HepG2 (cell line): ENCODE data around the gene TNFAIP3. TPM values are rescaled to one million over a fixed set of nuclear protein-coding genes. Genes with fewer than 3 reads are reported as not detected.

Experiments
- ATAC-seq: fragments of 200-7000 bp; cut with Tn5 transposase; 3 replicates; pipeline ENCODE4 v1.9.1; 2020; ENCODE audit warnings: mild to moderate bottlenecking, moderate library complexity
- BruUV-seq: library from RNA; stranded (reverse); fragments of 400-500 nt; replicated peaks from 2 replicates; lab custom pipeline; 2021; lab: Mats Ljungman, UMichigan
- CTCF ChIA-PET: fragments of 300-600 bp; formaldehyde crosslinking; extraction: SDS; loops from one replicate; lab custom pipeline; 2021; ENCODE audit warnings: low total read pairs, inconsistent platforms, low intra/inter-chr PET ratio; lab: Yijun Ruan, JAX
- POLR2A ChIA-PET: fragments of 350-600 bp; sonication (Branson Sonifier 250); formaldehyde crosslinking; loops from one replicate; lab custom pipeline; 2020; ENCODE audit warnings: antibody characterized with exemption, inconsistent platforms; lab: Yijun Ruan, JAX
- DNase-seq: peaks from one replicate; pipeline ENCODE4 v3.0.0-alpha.2; 2015; ENCODE audit warnings: low spot score
- FAIRE-seq: peaks from 3 replicates; lab custom pipeline; 2011; peaks lifted over from hg19 to GRCh38; lab: Jason Lieb, UNC
- H2AFZ ChIP-seq: one replicate; pipeline ENCODE4 v1.6.1; 2011; ENCODE audit warnings: low read length, inconsistent platforms
- H3K27ac ChIP-seq: fragments of 300-600 bp; 3 replicates; pipeline ENCODE4 v1.8.0; 2011; ENCODE audit warnings: mixed run types, mild to moderate bottlenecking, mixed read lengths, low read length, inconsistent platforms; ENCODE audit not compliant: insufficient read depth; ENCODE audit errors: extremely low read length
- H3K27me3 ChIP-seq, 2 experiments: fragments of 200-600 bp in 1 of 2; 2 replicates in 1 of 2; 3 replicates in 1 of 2; pipeline versions ENCODE4 v1.6.0 to v1.8.0; 2011; ENCODE audit warnings: low read length in 2 of 2, mild to moderate bottlenecking in 2 of 2, moderate library complexity in 2 of 2, inconsistent platforms in 1 of 2; ENCODE audit not compliant: insufficient read depth in 2 of 2, control insufficient read depth in 1 of 2
- H3K36me3 ChIP-seq, 2 experiments: fragments of 200-600 bp in 1 of 2; replicated peaks in 1 of 2; 2 replicates in 1 of 2; 3 replicates in 1 of 2; pipeline versions ENCODE4 v1.5.1 to v1.8.0; 2011; ENCODE audit warnings: low read length in 2 of 2, inconsistent platforms in 1 of 2; ENCODE audit not compliant: insufficient read depth in 2 of 2, control insufficient read depth in 1 of 2
- H3K4me1 ChIP-seq: 2 replicates; pipeline ENCODE4 v1.5.1; 2012; ENCODE audit warnings: low read length, inconsistent platforms; ENCODE audit not compliant: insufficient read depth
- H3K4me2 ChIP-seq: 2 replicates; pipeline ENCODE4 v1.6.0; 2011; ENCODE audit warnings: low read depth, low read length, inconsistent platforms
- H3K4me3 ChIP-seq, 3 experiments: fragments of 200-600 bp in 1 of 3; sonication (generic), shearing (Covaris generic) in 1 of 3; replicated peaks in 1 of 3; 2 replicates each; pipeline ENCODE4 v1.5.1; 2011 to 2016; ENCODE audit warnings: low read length in 3 of 3, inconsistent platforms in 2 of 3, low read depth in 2 of 3, mild to moderate bottlenecking in 2 of 3, control low read depth in 1 of 3, mixed read lengths in 1 of 3; ENCODE audit not compliant: insufficient read depth in 1 of 3
- H3K79me2 ChIP-seq: one replicate; pipeline ENCODE4 v1.6.1; 2011; ENCODE audit warnings: low read length, inconsistent platforms; ENCODE audit not compliant: insufficient read depth
- H3K9ac ChIP-seq: 2 replicates; pipeline ENCODE4 v1.6.0; 2011; ENCODE audit warnings: mild to moderate bottlenecking, low read depth, low read length, inconsistent platforms; ENCODE audit not compliant: insufficient read depth
- H3K9me3 ChIP-seq: 2 replicates; pipeline ENCODE4 v1.5.1; 2012; ENCODE audit warnings: mild to moderate bottlenecking, low read length
- H4K20me1 ChIP-seq: 2 replicates; pipeline ENCODE4 v1.6.0; 2011; ENCODE audit warnings: inconsistent platforms, mild to moderate bottlenecking, low read length, moderate library complexity; ENCODE audit not compliant: insufficient read depth
- DNMT1 ChIP-seq: sonication (generic); formaldehyde crosslinking; IDR thresholded peaks from 2 replicates; pipeline ENCODE4 v1.5.1; 2020; ENCODE audit warnings: mild to moderate bottlenecking, missing genetic modification reagents
- MTA1 ChIP-seq: sonication (generic); formaldehyde crosslinking; IDR thresholded peaks from 2 replicates; pipeline ENCODE4 v1.4.0; 2020; ENCODE audit warnings: missing genetic modification reagents, mild to moderate bottlenecking, borderline replicate concordance
- MXI1 ChIP-seq: IDR thresholded peaks from 3 replicates; pipeline ENCODE4 v1.6.1; 2012; ENCODE audit warnings: low read depth, low read length, inconsistent platforms, borderline replicate concordance
- NR2F2 ChIP-seq: IDR thresholded peaks from 2 replicates; pipeline ENCODE4 v1.6.1; 2012; ENCODE audit warnings: low read depth, inconsistent platforms, borderline replicate concordance
- PRPF4 ChIP-seq: fragments of 200-400 bp; formaldehyde crosslinking; IDR thresholded peaks from 2 replicates; pipeline ENCODE4 v1.6.1; 2016; ENCODE audit warnings: low read length, low read depth; ENCODE audit not compliant: poor library complexity, severe bottlenecking
- SALL1 ChIP-seq: sonication (generic); formaldehyde crosslinking; IDR thresholded peaks from 2 replicates; pipeline ENCODE4 v1.8.0; 2022; ENCODE audit warnings: mild to moderate bottlenecking, missing genetic modification reagents
- SP1 ChIP-seq, 2 experiments: fragments of 450-650 bp in 1 of 2; sonication (generic) in 1 of 2; formaldehyde crosslinking in 1 of 2; IDR thresholded peaks; 2 replicates each; pipeline versions ENCODE4 v1.4.0 to v1.6.1; 2016 to 2020; ENCODE audit warnings: missing genetic modification reagents in 1 of 2
- ZNF550 ChIP-seq: sonication (generic); formaldehyde crosslinking; IDR thresholded peaks from 2 replicates; pipeline ENCODE4 v1.4.0; 2020; ENCODE audit warnings: mild to moderate bottlenecking, missing genetic modification reagents, borderline replicate concordance
- WGBS: methylation state at CpG from one replicate; pipeline ENCODE4 v1.1.6; 2017; ENCODE audit warnings: low lambda C conversion rate; 5-methylcytosine and 5-hydroxymethylcytosine counted together
- in situ Hi-C: cut with HindIII; loops from 2 replicates; pipeline ENCODE4 v1.10.0; 2017; ENCODE audit warnings: low pct_unique_long_range_greater_than_20kb; ENCODE audit not compliant: extremely low pct_ligation_motif_present
- intact Hi-C: fragments of 100-400 bp; cut with micrococcal nuclease; formaldehyde crosslinking; loops from one replicate; pipeline ENCODE4 v1.10.0; 2022; ENCODE audit not compliant: unreplicated experiment
- polyA plus RNA-seq, 8 experiments: library from polyadenylated mRNA; depleted of rRNA in 3 of 8; stranded (reverse) in 7 of 8; unstranded in 1 of 8; fragments of >200 nt; fragmentation: Illumina TruSeq in 4 of 8; extraction: Trizol in 4 of 8; gene quantifications; 2 replicates each; pipeline versions ENCODE4 v1.2.1 to v1.2.3, GENCODE V29; 2011 to 2016; ENCODE audit warnings: low read depth in 4 of 8, missing spikeins in 1 of 8, mixed read lengths in 1 of 8; ENCODE audit not compliant: insufficient read depth in 1 of 8
- total RNA-seq, 5 experiments: library from RNA; depleted of rRNA; stranded (reverse); fragments of >200 nt; fragmentation: Illumina TruSeq; extraction: Trizol; gene quantifications; 2 replicates each; pipeline ENCODE4 v1.2.3, GENCODE V29; 2016; ENCODE audit warnings: low read depth in 1 of 5
- TF ChIP-seq, protein P1 (sequence below): sonication (generic); formaldehyde crosslinking; IDR thresholded peaks from 2 replicates; pipeline ENCODE4 v1.5.1; 2020; ENCODE audit warnings: missing genetic modification reagents, mild to moderate bottlenecking, borderline replicate concordance
- TF ChIP-seq, protein P2 (sequence below): sonication (generic); formaldehyde crosslinking; IDR thresholded peaks from 2 replicates; pipeline ENCODE4 v1.5.0; 2020; ENCODE audit warnings: missing genetic modification reagents, mild to moderate bottlenecking, borderline replicate concordance
- TF ChIP-seq, protein P3 (sequence below): sonication (generic); formaldehyde crosslinking; IDR thresholded peaks from 2 replicates; pipeline ENCODE4 v1.5.0; 2020; ENCODE audit warnings: mild to moderate bottlenecking, missing genetic modification reagents, borderline replicate concordance
- TF ChIP-seq, protein P4 (sequence below): sonication (generic); formaldehyde crosslinking; conservative IDR thresholded peaks from 2 replicates; pipeline ENCODE4 v1.4.0; 2020; ENCODE audit warnings: missing genetic modification reagents
- TF ChIP-seq, protein P5 (sequence below): sonication (generic); formaldehyde crosslinking; IDR thresholded peaks from 2 replicates; pipeline ENCODE4 v1.5.1; 2020; ENCODE audit warnings: mild to moderate bottlenecking, missing genetic modification reagents, moderate library complexity

The TNFAIP3 gene
- total and polyA plus RNA-seq, 2 of the 13 experiments (the other 11 are each of a cell fraction or from before 2014, with no cell fraction given) = 28.2 to 47.1 TPM

DNA sequence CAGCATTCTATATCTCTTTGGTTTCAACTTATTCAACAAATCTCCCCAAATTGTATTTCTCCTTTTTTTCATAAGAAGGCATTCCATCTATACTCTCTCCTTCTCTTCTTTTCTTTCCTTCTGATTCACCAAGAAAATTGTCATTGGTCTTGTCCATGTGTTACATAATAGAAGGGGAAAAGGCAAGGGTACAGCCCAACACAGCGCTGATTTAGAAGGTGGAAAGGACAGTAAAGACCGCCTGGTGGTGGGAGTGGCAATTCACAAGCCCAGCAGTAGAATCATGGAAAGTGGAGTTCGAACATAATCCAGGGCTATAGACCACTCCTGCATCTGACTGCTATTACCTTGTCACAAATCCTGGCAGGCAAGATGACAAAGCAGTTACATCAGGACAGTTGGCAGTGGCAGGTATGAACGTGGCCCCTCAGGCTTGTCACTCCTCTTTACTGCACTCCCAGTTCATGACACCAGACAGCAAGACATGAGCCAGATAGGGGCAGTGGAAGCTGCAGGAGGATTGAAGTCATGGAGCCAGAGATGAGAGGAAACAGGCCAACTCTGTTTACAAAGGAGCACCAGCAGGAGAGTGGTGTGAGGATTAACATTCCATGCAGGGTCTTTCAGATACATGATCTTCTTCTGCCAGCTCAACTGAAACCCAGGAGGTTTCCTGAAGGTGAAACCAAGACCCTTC is 2.1 kb upstream of the TNFAIP3 start:
- no peak for ATAC-seq
- intact Hi-C loops (no loop called here), in situ Hi-C loops (loop anchor here (5.0 to 10.0 kb wide), 4 partner anchors 60 to 510 kb away; no protein-coding TSS in a partner anchor)
- Histone ChIP-seq H3K4me1 (peaks cover 64% of the 10 kb centered on the region), H2AFZ (peak overlapping the region; percentile 42), H3K4me2 (peak overlapping the region; percentile 89), H3K9ac (peak overlapping the region; percentile 62; the same call in 1 of the 2 replicates), H3K27me3 (no peaks in the 10 kb centered on the region; a peak in 1 of 5 replicates), H3K27ac (peak overlapping the region; percentile 30), H3K36me3 (no peaks in the 10 kb centered on the region; a peak in 2 of 5 replicates), H4K20me1 (peaks cover 12% of the 10 kb centered on the region), H3K9me3 (no peaks in the 10 kb centered on the region), H3K4me3 (peak overlapping the region in 1 of 3 experiments; percentile 100; a peak in 2 of 6 replicates), H3K79me2 (peaks cover 32% of the 10 kb centered on the region)
- BruUV-seq = no TSS peak
- 62% methylated on average over 4 of the region's 4 CpGs for WGBS
- peak; percentile 46 for DNase-seq
- CTCF ChIA-PET = interaction anchor here (8.6 kb wide), 1 partner anchor 159 kb away, joined by 102 read pairs; no protein-coding TSS in a partner anchor
- POLR2A ChIA-PET = interaction anchor here (0.8 to 3.8 kb wide), 2 partner anchors 8 to 54 kb away, joined by 3 to 19 read pairs; no protein-coding TSS in a partner anchor
- FAIRE-seq = peak; percentile 43
- TF ChIP-seq SP1 (IDR thresholded peaks at IDR 0.05) = no peak
- TF ChIP-seq SP1 (CRISPR knock-in tag; IDR thresholded peaks at IDR 0.05) = 0 out of 2 replicates have a peak, but pooled peaks have one; percentile 29
- TF ChIP-seq, protein P1, sequence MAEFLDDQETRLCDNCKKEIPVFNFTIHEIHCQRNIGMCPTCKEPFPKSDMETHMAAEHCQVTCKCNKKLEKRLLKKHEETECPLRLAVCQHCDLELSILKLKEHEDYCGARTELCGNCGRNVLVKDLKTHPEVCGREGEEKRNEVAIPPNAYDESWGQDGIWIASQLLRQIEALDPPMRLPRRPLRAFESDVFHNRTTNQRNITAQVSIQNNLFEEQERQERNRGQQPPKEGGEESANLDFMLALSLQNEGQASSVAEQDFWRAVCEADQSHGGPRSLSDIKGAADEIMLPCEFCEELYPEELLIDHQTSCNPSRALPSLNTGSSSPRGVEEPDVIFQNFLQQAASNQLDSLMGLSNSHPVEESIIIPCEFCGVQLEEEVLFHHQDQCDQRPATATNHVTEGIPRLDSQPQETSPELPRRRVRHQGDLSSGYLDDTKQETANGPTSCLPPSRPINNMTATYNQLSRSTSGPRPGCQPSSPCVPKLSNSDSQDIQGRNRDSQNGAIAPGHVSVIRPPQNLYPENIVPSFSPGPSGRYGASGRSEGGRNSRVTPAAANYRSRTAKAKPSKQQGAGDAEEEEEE (CRISPR knock-in tag) = no peak
- TF ChIP-seq, protein P2, sequence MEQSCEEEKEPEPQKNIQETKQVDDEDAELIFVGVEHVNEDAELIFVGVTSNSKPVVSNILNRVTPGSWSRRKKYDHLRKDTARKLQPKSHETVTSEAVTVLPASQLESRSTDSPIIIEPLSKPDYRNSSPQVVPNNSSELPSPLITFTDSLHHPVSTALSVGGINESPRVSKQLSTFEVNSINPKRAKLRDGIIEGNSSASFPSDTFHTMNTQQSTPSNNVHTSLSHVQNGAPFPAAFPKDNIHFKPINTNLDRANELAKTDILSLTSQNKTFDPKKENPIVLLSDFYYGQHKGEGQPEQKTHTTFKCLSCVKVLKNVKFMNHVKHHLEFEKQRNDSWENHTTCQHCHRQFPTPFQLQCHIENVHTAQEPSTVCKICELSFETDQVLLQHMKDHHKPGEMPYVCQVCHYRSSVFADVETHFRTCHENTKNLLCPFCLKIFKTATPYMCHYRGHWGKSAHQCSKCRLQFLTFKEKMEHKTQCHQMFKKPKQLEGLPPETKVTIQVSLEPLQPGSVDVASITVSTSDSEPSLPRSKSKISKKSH (CRISPR knock-in tag) = no peak
- TF ChIP-seq DNMT1 (CRISPR knock-in tag) = no peak
- no peak for TF ChIP-seq PRPF4
- TF ChIP-seq SALL1 (CRISPR knock-in tag) = peak; percentile 39
- no peak for TF ChIP-seq NR2F2
- TF ChIP-seq, protein P3, sequence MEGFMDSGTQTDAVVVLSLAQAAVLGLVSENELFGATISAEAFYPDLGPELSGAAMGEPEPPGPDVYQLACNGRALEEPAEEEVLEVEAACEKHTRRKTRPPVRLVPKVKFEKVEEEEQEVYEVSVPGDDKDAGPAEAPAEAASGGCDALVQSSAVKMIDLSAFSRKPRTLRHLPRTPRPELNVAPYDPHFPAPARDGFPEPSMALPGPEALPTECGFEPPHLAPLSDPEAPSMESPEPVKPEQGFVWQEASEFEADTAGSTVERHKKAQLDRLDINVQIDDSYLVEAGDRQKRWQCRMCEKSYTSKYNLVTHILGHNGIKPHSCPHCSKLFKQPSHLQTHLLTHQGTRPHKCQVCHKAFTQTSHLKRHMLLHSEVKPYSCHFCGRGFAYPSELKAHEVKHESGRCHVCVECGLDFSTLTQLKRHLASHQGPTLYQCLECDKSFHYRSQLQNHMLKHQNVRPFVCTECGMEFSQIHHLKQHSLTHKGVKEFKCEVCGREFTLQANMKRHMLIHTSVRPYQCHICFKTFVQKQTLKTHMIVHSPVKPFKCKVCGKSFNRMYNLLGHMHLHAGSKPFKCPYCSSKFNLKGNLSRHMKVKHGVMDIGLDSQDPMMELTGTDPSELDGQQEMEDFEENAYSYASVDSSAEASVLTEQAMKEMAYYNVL = no peak
- TF ChIP-seq MXI1 = no peak
- no peak for TF ChIP-seq MTA1
- TF ChIP-seq, protein P4, sequence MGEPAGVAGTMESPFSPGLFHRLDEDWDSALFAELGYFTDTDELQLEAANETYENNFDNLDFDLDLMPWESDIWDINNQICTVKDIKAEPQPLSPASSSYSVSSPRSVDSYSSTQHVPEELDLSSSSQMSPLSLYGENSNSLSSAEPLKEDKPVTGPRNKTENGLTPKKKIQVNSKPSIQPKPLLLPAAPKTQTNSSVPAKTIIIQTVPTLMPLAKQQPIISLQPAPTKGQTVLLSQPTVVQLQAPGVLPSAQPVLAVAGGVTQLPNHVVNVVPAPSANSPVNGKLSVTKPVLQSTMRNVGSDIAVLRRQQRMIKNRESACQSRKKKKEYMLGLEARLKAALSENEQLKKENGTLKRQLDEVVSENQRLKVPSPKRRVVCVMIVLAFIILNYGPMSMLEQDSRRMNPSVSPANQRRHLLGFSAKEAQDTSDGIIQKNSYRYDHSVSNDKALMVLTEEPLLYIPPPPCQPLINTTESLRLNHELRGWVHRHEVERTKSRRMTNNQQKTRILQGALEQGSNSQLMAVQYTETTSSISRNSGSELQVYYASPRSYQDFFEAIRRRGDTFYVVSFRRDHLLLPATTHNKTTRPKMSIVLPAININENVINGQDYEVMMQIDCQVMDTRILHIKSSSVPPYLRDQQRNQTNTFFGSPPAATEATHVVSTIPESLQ (CRISPR knock-in tag) = no peak
- no peak for TF ChIP-seq ZNF550
- TF ChIP-seq, protein P5, sequence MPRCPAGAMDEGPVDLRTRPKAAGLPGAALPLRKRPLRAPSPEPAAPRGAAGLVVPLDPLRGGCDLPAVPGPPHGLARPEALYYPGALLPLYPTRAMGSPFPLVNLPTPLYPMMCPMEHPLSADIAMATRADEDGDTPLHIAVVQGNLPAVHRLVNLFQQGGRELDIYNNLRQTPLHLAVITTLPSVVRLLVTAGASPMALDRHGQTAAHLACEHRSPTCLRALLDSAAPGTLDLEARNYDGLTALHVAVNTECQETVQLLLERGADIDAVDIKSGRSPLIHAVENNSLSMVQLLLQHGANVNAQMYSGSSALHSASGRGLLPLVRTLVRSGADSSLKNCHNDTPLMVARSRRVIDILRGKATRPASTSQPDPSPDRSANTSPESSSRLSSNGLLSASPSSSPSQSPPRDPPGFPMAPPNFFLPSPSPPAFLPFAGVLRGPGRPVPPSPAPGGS (CRISPR knock-in tag) = 0 out of 2 replicates have a peak, but pooled peaks have one; percentile 23
